Left ventricle myocardium inferior (tissue), 1 donor: ENCODE data around the gene ARID1A. TPM values are rescaled to one million over a fixed set of nuclear protein-coding genes. Genes with fewer than 3 reads are reported as not detected.

Source experiments
- DNase-seq: peaks from one replicate; pipeline ENCODE4 v3.0.0-alpha.2; 2020
- H3K27ac ChIP-seq: fragments of 200-600 bp; replicated peaks from 2 replicates; pipeline ENCODE4 v1.8.0; 2021
- H3K27me3 ChIP-seq: fragments of 200-600 bp; 2 replicates; pipeline ENCODE4 v1.8.0; 2021; ENCODE audit warnings: low read depth
- H3K36me3 ChIP-seq: fragments of 200-600 bp; 2 replicates; pipeline ENCODE4 v1.8.0; 2021
- H3K4me1 ChIP-seq: fragments of 200-600 bp; 2 replicates; pipeline ENCODE4 v1.8.0; 2021
- H3K4me3 ChIP-seq: fragments of 200-600 bp; 2 replicates; pipeline ENCODE4 v1.8.0; 2021; ENCODE audit warnings: mild to moderate bottlenecking, moderate library complexity
- H3K9me3 ChIP-seq: fragments of 200-600 bp; replicated peaks from 2 replicates; pipeline ENCODE4 v1.8.0; 2021
- CTCF ChIP-seq: fragments of 200-600 bp; IDR thresholded peaks from 2 replicates; pipeline ENCODE4 v1.8.0; 2021; ENCODE audit warnings: antibody characterized with exemption, mild to moderate bottlenecking, borderline replicate concordance
- intact Hi-C: fragments of 100-400 bp; cut with micrococcal nuclease; formaldehyde crosslinking; loops from one replicate; pipeline ENCODE4 v1.11.0; 2022
- total RNA-seq: library from RNA; stranded (reverse); fragmentation: NEBNext Ultra II Directional; extraction: Animal tissue kit (Norgen Biotek cat#: 25700); gene quantifications from one replicate; pipeline ENCODE4 v1.2.1, GENCODE V29; 2021
- donor health status: DM: no; HTN: yes; CAD: no; lungs with severe emphysema.

Gene ARID1A
- total RNA-seq, 1 donor from 2014 or later, result 31.7 TPM

DNA sequence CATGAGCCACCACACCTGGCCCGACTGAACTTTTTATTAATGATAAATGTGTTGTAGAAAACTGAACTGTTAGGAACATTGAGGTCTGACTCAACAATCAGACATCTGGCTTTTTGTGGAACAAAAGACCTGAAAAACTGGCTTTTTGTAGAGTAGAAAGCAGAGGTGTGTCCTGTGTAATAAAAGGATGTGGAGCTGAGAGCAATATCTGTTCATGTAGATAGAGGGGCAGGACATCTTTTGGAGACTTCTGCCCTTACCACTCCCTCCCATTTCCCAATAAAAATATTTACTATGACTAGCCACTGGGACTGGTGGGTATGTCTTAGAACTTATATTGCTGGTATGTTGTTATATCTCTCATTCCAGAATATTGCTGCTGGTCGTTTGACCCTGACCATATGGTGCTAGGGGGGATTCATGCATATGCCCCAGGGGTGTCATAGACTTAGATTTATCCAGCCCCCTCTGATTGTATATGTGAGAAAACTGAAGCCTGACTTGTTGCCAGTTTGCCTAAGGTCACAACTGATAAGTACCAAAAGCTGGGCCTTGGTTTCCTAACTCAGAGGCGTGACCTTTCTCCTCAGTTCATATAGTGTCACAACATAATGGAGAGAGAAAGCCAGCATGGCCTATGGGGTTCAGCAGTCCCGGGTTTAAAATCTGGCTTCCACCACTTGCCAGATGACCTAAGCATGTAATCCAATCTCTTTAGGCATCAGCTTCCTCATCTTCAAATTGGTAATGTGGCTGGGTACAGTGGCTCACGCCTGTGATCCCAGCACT, 58.5 kb downstream of the ARID1A start:
- intact Hi-C loops, result loop anchor here (10.0 kb wide), 1 partner anchor 49 kb away; no protein-coding TSS in a partner anchor
- H3K36me3 ChIP-seq, result peaks cover 35% of the 10 kb centered on the region
- DNase-seq, result no peak
- TF ChIP-seq CTCF, result no peak
- H3K4me1 ChIP-seq, result peaks cover 76% of the 10 kb centered on the region
- no peak overlapping the region for H3K4me3 ChIP-seq
- H3K27ac ChIP-seq, result peak overlapping the region; percentile 89
- no peaks in the 10 kb centered on the region for H3K27me3 ChIP-seq
- no peaks in the 10 kb centered on the region for H3K9me3 ChIP-seq

GRCh38 chr1:26758358-26758757, 62.5 kb downstream of the ARID1A start:
- DNase-seq, result no peak
- Histone ChIP-seq H3K27me3 (no peaks in the 10 kb centered on the region), H3K4me1 (peaks cover 44% of the 10 kb centered on the region), H3K27ac (no peak overlapping the region), H3K9me3 (no peaks in the 10 kb centered on the region), H3K36me3 (peaks cover 60% of the 10 kb centered on the region), H3K4me3 (no peak overlapping the region)
- intact Hi-C loops, result loop anchor here (10.0 kb wide), 1 partner anchor 54 kb away; no protein-coding TSS in a partner anchor
- no peak for TF ChIP-seq CTCF

DNA sequence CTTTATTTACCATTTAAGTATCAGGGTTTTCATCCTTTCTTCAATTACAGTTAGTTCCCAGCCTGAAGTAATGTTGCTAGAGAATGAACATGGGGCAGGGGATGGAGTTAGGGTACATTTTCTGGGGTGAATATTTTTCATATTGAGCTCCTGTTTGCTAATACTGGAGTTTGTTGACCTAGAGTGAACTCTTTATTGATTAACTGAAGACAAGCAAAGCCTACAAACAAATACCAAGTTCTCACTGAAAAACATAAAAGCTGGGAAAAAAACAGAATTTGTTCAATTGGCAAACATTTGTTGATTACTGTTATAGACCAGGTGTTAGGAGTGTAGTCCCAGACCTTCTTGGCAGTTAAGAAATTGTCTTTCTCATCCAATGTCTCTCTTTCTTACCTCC, 63.7 kb downstream of the ARID1A start:
- no peak for TF ChIP-seq CTCF
- peaks cover 71% of the 10 kb centered on the region for H3K36me3 ChIP-seq
- no peaks in the 10 kb centered on the region for H3K27me3 ChIP-seq
- no peaks in the 10 kb centered on the region for H3K9me3 ChIP-seq
- no peak for DNase-seq
- peaks cover 32% of the 10 kb centered on the region for H3K4me1 ChIP-seq
- H3K27ac ChIP-seq, result no peak overlapping the region
- intact Hi-C loops, result loop anchor here (10.0 kb wide), 1 partner anchor 55 kb away; no protein-coding TSS in a partner anchor
- no peak overlapping the region for H3K4me3 ChIP-seq

DNA sequence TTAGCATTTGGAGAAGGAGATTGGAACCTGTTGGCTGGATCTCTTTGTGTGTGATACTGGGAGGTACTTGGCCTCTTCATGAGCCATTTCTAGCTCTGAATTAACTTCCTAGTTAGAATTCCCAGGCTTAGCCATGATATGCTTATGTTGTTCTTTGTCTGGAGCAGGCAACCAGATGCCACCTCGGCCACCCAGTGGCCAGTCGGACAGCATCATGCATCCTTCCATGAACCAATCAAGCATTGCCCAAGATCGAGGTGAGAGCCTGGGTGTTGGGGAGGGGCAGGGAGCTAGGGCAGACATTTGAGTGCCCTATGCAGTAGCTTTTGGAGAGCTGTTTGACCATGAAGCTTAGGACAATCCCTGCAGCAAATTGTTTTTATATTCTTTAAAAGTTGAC, 65.4 kb downstream of the ARID1A start:
- Histone ChIP-seq H3K27me3 (no peaks in the 10 kb centered on the region), H3K9me3 (no peaks in the 10 kb centered on the region), H3K4me1 (peaks cover 22% of the 10 kb centered on the region), H3K4me3 (no peak overlapping the region), H3K27ac (no peak overlapping the region), H3K36me3 (peaks cover 76% of the 10 kb centered on the region)
- intact Hi-C loops, result no loop called here
- no peak for DNase-seq
- TF ChIP-seq CTCF, result peak; percentile 12

- Histone ChIP-seq H3K4me1 (peaks cover 56% of the 10 kb centered on the region), H3K27ac (peak overlapping the region; percentile 59), H3K36me3 (peaks cover 98% of the 10 kb centered on the region), H3K4me3 (no peak overlapping the region), H3K9me3 (no peaks in the 10 kb centered on the region), H3K27me3 (no peaks in the 10 kb centered on the region)
- intact Hi-C loops, result no loop called here
- DNase-seq, result no peak
- TF ChIP-seq CTCF, result no peak
These were observed 71.9 kb downstream of the ARID1A start for GRCh38 chr1:26767714-26768113.
